Endothelial cell (in vitro differentiated cells): ENCODE results near the gene DEFB124. TPM values are rescaled to one million over a fixed set of nuclear protein-coding genes. Genes with fewer than 3 reads are reported as not detected.
"Not testable (repeated sequence)": the region's sequence is repeated elsewhere in the genome, so short reads cannot be mapped to it uniquely, and the experiment has no call there.

Experiments
- DNase-seq: peaks from one replicate; pipeline ENCODE4 v3.0.0; 2021; ENCODE audit warnings: low spot score
- H3K27ac Mint-ChIP-seq: one replicate; pipeline ENCODE4 v1.8.0; 2021; ENCODE audit warnings: mixed read lengths, inconsistent platforms; ENCODE audit not compliant: unreplicated experiment
- H3K27me3 Mint-ChIP-seq: one replicate; pipeline ENCODE4 v1.8.0; 2021; ENCODE audit warnings: mild to moderate bottlenecking, moderate library complexity, mixed read lengths, inconsistent platforms; ENCODE audit not compliant: unreplicated experiment
- H3K36me3 Mint-ChIP-seq: one replicate; pipeline ENCODE4 v1.8.0; 2021; ENCODE audit warnings: mild to moderate bottlenecking, low read depth, mixed read lengths, inconsistent platforms; ENCODE audit not compliant: unreplicated experiment
- H3K4me1 Mint-ChIP-seq: one replicate; pipeline ENCODE4 v1.8.0; 2021; ENCODE audit warnings: mild to moderate bottlenecking, mixed read lengths, inconsistent platforms; ENCODE audit not compliant: unreplicated experiment
- H3K4me3 Mint-ChIP-seq: one replicate; pipeline ENCODE4 v1.8.0; 2021; ENCODE audit warnings: mild to moderate bottlenecking, mixed read lengths, inconsistent platforms; ENCODE audit not compliant: unreplicated experiment
- H3K9me3 Mint-ChIP-seq: one replicate; pipeline ENCODE4 v1.8.0; 2021; ENCODE audit warnings: mixed read lengths, inconsistent platforms; ENCODE audit not compliant: unreplicated experiment
- total RNA-seq: library from RNA; stranded (reverse); fragmentation: NEBNext Ultra II Directional; extraction: Animal tissue kit (Norgen Biotek cat#: 25700); gene quantifications from one replicate; pipeline ENCODE4 v1.2.1, GENCODE V29; 2021; ENCODE audit not compliant: unreplicated experiment
- TF ChIP-seq, protein P1 (sequence below): fragments of 200-600 bp; sonication (generic); IDR thresholded peaks from one replicate; pipeline ENCODE4 v1.5.0; 2021; ENCODE audit warnings: antibody characterized with exemption; ENCODE audit not compliant: unreplicated experiment

Gene DEFB124
- total RNA-seq, 1 donor from 2014 or later = not detected

DNA sequence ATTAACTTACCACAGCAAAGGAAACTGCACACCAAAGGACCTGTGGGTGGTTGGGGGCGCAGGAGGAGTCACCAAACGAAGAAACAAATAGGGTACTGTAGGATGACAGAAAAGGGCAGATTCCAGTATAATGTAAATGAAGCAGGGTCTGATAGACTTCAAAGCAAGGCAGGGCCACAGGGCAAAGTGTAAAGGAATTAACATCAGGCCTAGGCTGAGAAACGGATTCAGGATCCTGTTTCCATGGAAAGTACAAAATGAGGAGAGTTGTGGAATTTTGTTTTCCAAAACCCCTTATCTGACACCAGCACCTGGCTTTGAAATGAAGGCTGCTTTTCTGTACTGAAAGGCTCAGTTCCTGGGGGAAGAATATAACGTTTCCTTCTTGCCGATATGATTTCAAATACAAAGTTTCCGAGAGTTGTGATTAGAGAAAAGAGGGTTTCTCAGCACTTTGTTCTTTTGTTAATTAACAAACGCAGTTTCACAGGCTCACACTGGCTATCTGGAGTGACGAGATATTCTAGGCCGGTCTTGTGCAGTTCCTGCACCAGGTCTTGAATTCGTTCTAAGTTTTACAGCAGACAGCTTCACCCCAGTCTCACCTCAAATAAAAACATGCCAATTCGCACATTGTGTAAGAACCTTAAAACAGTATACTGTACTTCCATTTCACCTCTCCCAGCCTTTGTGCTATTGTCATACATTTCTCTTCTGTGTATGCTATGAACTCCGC is 28.7 kb downstream of the DEFB124 start:
- Mint-ChIP-seq H3K4me1 (no peaks in the 10 kb centered on the region), H3K9me3 (peaks cover 39% of the 10 kb centered on the region), H3K36me3 (no peaks in the 10 kb centered on the region), H3K27me3 (peaks cover 3% of the 10 kb centered on the region), H3K27ac (peak overlapping the region; percentile 43), H3K4me3 (peak overlapping the region; percentile 21)
- TF ChIP-seq, protein P1, sequence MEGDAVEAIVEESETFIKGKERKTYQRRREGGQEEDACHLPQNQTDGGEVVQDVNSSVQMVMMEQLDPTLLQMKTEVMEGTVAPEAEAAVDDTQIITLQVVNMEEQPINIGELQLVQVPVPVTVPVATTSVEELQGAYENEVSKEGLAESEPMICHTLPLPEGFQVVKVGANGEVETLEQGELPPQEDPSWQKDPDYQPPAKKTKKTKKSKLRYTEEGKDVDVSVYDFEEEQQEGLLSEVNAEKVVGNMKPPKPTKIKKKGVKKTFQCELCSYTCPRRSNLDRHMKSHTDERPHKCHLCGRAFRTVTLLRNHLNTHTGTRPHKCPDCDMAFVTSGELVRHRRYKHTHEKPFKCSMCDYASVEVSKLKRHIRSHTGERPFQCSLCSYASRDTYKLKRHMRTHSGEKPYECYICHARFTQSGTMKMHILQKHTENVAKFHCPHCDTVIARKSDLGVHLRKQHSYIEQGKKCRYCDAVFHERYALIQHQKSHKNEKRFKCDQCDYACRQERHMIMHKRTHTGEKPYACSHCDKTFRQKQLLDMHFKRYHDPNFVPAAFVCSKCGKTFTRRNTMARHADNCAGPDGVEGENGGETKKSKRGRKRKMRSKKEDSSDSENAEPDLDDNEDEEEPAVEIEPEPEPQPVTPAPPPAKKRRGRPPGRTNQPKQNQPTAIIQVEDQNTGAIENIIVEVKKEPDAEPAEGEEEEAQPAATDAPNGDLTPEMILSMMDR = no peak
- no peak for DNase-seq

GRCh38 chr20:31440012-31440659 is 34.8 kb downstream of the DEFB124 start, which contains the start of gene DEFB123:
Gene DEFB123, plus strand, starts transcription at chr20:31440632. Its CDS starts 67 bp downstream, at chr20:31440699.
- H3K27ac Mint-ChIP-seq = peak within 1 kb of the TSS; percentile 45
- no peak within 1 kb of the TSS for H3K4me3 Mint-ChIP-seq
- no peak for DNase-seq
- H3K36me3 Mint-ChIP-seq = peaks cover 4% of the 10 kb centered on the region
- H3K4me1 Mint-ChIP-seq = no peaks in the 10 kb centered on the region
- TF ChIP-seq, protein P1 = no peak
- peaks cover 3% of the 10 kb centered on the region for H3K27me3 Mint-ChIP-seq
- H3K9me3 Mint-ChIP-seq = peaks cover 23% of the 10 kb centered on the region

DNA sequence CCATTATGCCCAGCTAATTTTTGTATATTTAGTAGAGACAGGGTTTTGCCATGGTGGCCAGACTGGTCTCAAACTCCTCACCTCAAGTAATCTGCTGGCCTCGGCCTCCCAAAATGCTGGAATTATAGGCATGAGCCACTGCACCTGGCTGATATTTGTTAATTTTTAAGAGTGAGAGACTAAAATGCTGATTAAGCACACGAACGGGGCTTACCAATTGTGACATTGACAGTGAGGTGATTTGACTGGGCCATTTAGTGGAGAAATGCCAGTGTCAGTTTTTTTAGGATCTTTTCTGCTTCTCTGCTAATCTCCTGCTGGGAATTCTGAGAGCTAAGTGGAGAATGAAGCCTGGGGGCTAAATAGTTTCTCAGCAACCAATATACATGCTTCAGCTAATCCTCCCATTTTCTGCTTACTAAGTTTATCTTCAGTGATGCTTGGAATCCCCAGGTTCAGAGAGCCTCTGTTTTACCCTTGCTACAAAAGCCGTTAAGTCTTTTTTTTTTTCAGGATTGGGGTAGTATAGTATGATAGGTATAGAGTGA is 44.3 kb downstream of the DEFB124 start:
- no peak overlapping the region for H3K4me3 Mint-ChIP-seq
- H3K4me1 Mint-ChIP-seq = no peaks in the 10 kb centered on the region
- TF ChIP-seq, protein P1 = no peak
- no peaks in the 10 kb centered on the region for H3K36me3 Mint-ChIP-seq
- no peak overlapping the region for H3K27ac Mint-ChIP-seq
- H3K9me3 Mint-ChIP-seq = peaks cover 5% of the 10 kb centered on the region
- H3K27me3 Mint-ChIP-seq = peaks cover 3% of the 10 kb centered on the region
- DNase-seq = no peak

- H3K9me3 Mint-ChIP-seq = peaks cover 16% of the 10 kb centered on the region
- not testable (repeated sequence) for H3K4me1 Mint-ChIP-seq, DNase-seq, H3K27ac Mint-ChIP-seq, H3K27me3 Mint-ChIP-seq, H3K36me3 Mint-ChIP-seq, H3K4me3 Mint-ChIP-seq
Observed at GRCh38 chr20:31427576-31427975, 47.4 kb downstream of the DEFB124 start.

DNA sequence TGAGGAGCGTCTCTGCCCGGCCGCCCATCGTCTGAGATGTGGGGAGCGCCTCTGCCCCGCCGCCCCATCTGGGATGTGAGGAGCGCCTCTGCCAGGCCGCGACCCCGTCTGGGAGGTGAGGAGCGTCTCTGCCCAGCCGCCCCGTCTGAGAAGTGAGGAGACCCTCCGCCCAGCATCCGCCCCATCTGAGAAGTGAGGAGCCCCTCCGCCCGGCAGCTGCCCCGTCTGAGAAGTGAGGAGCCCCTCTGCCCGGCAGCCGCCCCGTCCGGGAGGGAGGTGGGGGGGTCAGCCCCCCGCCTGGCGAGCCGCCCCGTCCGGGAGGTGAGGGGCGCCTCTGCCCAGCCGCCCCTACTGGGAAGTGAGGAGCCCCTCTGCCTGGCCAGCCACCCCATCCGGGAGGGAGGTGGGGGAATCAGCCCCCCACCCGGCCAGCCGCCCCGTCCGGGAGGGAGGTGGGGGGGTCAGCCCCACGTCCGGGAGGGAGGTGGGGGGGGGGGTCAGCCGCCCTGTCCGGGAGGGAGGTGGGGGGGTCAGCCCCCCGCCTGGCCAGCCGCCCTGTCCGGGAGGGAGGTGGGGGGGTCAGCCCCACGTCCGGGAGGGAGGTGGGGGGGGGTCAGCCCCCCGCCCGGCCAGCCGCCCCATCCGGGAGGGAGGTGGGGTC is 47.9 kb downstream of the DEFB124 start:
- H3K27ac Mint-ChIP-seq, H3K4me1 Mint-ChIP-seq, H3K4me3 Mint-ChIP-seq, H3K27me3 Mint-ChIP-seq, DNase-seq, H3K36me3 Mint-ChIP-seq: not testable (repeated sequence)
- H3K9me3 Mint-ChIP-seq = peaks cover 20% of the 10 kb centered on the region
